Ishikawa (cell line): ENCODE data around the gene CDH13.

Source experiments
- CEBPB ChIP-seq: IDR thresholded peaks from 2 replicates; pipeline ENCODE4 v1.6.1; 2012
- CREB1 ChIP-seq: IDR thresholded peaks from 2 replicates; pipeline ENCODE4 v1.6.1; 2012; ENCODE audit warnings: low read depth
- EGR1 ChIP-seq: IDR thresholded peaks from 2 replicates; pipeline ENCODE4 v1.6.1; 2012
- EP300 ChIP-seq: IDR thresholded peaks from 2 replicates; pipeline ENCODE4 v1.6.1; 2012; ENCODE audit warnings: borderline replicate concordance
- FOXM1 ChIP-seq: IDR thresholded peaks from 2 replicates; pipeline ENCODE4 v1.6.1; 2012; ENCODE audit warnings: low read depth, borderline replicate concordance
- NFIC ChIP-seq: IDR thresholded peaks from 2 replicates; pipeline ENCODE4 v1.6.1; 2012
- RAD21 ChIP-seq: IDR thresholded peaks from 2 replicates; pipeline ENCODE4 v1.6.1; 2012; ENCODE audit warnings: low read depth
- TAF1 ChIP-seq: IDR thresholded peaks from 2 replicates; pipeline ENCODE4 v1.6.1; 2012; ENCODE audit warnings: low read depth, mild to moderate bottlenecking
- TCF12 ChIP-seq: IDR thresholded peaks from 2 replicates; pipeline ENCODE4 v1.6.1; 2012; ENCODE audit warnings: low read depth
- TEAD4 ChIP-seq: IDR thresholded peaks from 2 replicates; pipeline ENCODE4 v1.6.1; 2012
- YY1 ChIP-seq: IDR thresholded peaks from 2 replicates; pipeline ENCODE4 v1.6.1; 2012; ENCODE audit warnings: low read depth
- ZBTB7A ChIP-seq: IDR thresholded peaks from 2 replicates; pipeline ENCODE4 v1.6.1; 2012; ENCODE audit warnings: low read depth
- TF ChIP-seq, protein P1 (sequence below): IDR thresholded peaks from 2 replicates; pipeline ENCODE4 v1.6.1; 2012; ENCODE audit warnings: low read depth, mild to moderate bottlenecking
- TF ChIP-seq, protein P2 (sequence below): IDR thresholded peaks from 2 replicates; pipeline ENCODE4 v1.6.1; 2012
- TF ChIP-seq, protein P3 (sequence below): IDR thresholded peaks from 2 replicates; pipeline ENCODE4 v1.6.1; 2012

Gene CDH13

DNA sequence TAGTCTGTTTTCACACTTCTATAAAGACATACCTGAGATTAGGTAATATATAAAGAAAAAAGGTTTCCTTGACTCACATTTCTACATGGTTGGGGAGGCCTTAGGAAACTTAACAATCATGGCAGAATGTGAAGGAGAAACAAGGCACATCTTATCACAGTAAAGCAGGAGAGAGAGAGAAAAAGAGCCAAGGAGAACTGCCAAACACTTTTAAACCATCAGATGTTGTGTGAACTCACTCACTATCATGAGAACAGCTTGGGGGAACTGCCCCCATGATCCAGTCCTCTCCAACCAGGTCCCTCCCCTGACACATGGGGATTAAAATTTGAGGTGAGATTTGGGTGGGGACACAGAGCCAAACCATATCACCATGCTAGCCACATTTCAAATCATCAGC is 547.9 kb downstream of the CDH13 start:
- TF ChIP-seq RAD21 (no peak), TAF1 (no peak), TCF12 (no peak)
- TF ChIP-seq, protein P1, sequence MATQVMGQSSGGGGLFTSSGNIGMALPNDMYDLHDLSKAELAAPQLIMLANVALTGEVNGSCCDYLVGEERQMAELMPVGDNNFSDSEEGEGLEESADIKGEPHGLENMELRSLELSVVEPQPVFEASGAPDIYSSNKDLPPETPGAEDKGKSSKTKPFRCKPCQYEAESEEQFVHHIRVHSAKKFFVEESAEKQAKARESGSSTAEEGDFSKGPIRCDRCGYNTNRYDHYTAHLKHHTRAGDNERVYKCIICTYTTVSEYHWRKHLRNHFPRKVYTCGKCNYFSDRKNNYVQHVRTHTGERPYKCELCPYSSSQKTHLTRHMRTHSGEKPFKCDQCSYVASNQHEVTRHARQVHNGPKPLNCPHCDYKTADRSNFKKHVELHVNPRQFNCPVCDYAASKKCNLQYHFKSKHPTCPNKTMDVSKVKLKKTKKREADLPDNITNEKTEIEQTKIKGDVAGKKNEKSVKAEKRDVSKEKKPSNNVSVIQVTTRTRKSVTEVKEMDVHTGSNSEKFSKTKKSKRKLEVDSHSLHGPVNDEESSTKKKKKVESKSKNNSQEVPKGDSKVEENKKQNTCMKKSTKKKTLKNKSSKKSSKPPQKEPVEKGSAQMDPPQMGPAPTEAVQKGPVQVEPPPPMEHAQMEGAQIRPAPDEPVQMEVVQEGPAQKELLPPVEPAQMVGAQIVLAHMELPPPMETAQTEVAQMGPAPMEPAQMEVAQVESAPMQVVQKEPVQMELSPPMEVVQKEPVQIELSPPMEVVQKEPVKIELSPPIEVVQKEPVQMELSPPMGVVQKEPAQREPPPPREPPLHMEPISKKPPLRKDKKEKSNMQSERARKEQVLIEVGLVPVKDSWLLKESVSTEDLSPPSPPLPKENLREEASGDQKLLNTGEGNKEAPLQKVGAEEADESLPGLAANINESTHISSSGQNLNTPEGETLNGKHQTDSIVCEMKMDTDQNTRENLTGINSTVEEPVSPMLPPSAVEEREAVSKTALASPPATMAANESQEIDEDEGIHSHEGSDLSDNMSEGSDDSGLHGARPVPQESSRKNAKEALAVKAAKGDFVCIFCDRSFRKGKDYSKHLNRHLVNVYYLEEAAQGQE, result no peak

DNA sequence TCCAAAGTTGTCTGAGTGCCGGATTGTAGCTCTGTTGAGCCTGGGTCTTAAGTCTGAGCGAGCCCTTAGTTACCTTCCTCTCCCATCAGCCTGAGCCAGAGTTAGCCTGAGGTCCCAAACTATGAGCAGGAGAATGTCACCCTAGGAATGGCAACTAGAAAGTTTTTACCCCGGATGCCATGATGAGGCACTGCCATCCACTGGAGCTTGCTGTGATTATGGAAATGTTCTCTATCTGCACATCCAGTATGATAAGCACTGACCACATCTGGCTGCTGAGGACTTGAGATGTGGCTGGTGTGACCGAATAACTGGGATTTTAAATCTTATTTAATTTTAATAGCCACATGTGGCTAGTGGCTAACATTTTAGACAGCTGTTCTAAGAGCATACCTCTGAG is 550.0 kb downstream of the CDH13 start:
- TF ChIP-seq CREB1, result no peak
- TF ChIP-seq TAF1, result no peak
- TF ChIP-seq CEBPB, result no peak
- no peak for TF ChIP-seq TCF12
- TF ChIP-seq, protein P2, sequence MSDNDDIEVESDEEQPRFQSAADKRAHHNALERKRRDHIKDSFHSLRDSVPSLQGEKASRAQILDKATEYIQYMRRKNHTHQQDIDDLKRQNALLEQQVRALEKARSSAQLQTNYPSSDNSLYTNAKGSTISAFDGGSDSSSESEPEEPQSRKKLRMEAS, result no peak
- no peak for TF ChIP-seq TEAD4
- no peak for TF ChIP-seq YY1
- TF ChIP-seq EGR1, result no peak
- no peak for TF ChIP-seq EP300
- TF ChIP-seq NFIC, result no peak
- no peak for TF ChIP-seq FOXM1
- TF ChIP-seq ZBTB7A, result no peak

DNA sequence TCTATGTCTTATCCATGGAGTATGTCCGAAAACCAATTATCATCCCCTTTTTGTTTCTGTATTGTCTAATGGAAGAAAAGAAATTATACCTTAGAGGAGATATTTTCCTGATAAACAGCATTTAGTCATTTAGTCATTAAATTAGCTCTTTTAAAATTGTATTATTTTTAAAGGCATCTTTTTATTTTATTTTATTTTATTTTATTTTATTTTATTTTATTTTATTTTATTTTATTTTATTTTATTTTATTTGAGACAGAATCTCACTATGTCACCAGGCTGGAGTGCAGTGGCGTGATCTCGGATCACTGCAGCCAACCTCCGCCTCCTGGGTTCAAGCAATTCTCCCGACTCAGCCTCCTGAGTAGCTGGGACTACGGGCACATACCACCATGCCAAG is 559.1 kb downstream of the CDH13 start:
- TF ChIP-seq ZBTB7A (no peak), TCF12 (no peak), TEAD4 (no peak), CREB1 (no peak)

DNA sequence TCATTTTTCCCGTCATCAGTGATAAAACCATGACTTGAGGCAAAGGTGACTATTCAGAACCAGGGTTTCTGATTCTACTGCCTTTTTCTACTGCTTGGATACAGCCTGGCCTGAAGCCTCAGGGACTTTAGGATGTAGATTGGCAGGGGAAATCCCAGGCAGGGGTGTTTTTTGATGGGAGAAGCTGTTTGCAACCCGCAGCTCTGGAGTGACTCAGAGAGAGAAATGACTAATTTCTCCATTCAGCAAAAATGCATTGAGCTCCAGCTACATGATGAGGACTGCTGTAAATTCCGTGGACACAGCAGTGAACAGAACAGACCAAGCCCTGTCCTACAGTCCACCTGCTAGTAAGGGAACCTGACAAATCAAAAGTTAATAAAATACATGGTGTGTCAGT is 560.6 kb downstream of the CDH13 start:
- no peak for TF ChIP-seq ZBTB7A
- TF ChIP-seq EGR1, result no peak
- TF ChIP-seq CREB1, result no peak
- TF ChIP-seq, protein P2, result no peak
- TF ChIP-seq FOXM1, result no peak
- no peak for TF ChIP-seq RAD21
- no peak for TF ChIP-seq NFIC
- no peak for TF ChIP-seq TCF12
- no peak for TF ChIP-seq TAF1
- TF ChIP-seq TEAD4, result no peak
- no peak for TF ChIP-seq EP300

DNA sequence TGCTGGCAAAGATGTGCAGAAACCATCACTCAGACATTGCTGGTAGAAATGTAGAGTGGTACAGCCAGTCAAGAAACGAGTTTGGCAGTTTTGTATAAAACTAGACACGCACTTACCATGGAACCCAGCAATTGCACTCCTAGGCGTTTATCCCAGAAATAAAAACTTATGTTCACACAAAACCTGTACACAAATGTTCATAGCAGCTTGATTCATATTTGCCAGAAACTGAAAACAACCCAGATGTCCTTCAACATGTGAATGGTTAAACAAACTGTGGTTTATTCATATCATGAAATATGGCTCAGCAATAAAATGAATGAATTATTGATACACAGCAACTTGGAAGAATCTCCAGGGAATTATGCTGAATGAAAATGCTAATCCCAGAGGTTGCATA is 570.0 kb downstream of the CDH13 start:
- no peak for TF ChIP-seq YY1
- no peak for TF ChIP-seq EGR1
- no peak for TF ChIP-seq TEAD4
- TF ChIP-seq, protein P3, sequence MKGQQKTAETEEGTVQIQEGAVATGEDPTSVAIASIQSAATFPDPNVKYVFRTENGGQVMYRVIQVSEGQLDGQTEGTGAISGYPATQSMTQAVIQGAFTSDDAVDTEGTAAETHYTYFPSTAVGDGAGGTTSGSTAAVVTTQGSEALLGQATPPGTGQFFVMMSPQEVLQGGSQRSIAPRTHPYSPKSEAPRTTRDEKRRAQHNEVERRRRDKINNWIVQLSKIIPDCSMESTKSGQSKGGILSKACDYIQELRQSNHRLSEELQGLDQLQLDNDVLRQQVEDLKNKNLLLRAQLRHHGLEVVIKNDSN, result no peak
- TF ChIP-seq TAF1, result no peak
- no peak for TF ChIP-seq FOXM1
- no peak for TF ChIP-seq RAD21
- TF ChIP-seq, protein P2, result no peak
- TF ChIP-seq EP300, result no peak

DNA sequence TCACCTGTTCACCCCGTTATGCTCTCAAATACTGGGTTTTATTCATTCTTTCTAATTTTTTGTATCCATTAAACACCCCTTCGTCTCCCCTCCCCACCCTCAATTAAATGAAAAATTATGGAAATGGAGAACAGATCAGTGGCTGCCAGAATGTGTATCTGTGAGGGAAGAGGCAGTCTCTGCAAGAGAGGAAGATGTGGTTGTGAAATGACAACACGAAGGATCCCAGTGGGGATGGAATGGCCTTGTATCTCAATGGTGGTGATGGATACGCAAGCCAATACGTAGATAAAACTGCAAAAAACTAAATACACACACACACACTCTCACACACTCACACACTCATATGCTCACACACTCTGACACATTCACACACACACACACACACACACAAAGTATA is 570.7 kb downstream of the CDH13 start:
- TF ChIP-seq, protein P1, result no peak
- TF ChIP-seq, protein P2, result no peak
- TF ChIP-seq ZBTB7A, result no peak
- no peak for TF ChIP-seq NFIC
- no peak for TF ChIP-seq TAF1
- TF ChIP-seq FOXM1, result no peak
- TF ChIP-seq CEBPB, result no peak
- TF ChIP-seq EP300, result no peak
- TF ChIP-seq TCF12, result no peak
- no peak for TF ChIP-seq YY1
- no peak for TF ChIP-seq CREB1
- no peak for TF ChIP-seq RAD21
- TF ChIP-seq TEAD4, result no peak

DNA sequence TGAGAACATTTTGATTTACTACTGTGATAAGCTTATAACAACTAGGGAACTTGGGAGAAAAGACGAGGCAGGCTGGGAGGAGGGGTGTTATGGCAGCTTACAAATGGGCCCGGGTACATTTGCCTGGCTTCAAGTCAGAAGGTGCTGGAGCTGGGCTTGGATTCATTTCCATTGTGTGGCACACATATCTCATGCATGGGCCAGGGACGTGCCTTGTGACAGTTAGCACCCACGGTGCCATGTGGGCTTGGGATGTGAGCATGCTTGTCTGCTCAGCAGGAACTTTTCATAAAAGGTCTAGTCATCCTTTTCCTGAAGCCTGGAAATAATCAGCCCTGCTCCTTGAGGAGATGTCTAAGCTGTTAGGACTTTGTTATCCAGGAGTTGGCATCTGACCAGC is 572.2 kb downstream of the CDH13 start:
- TF ChIP-seq, protein P2, result no peak
- TF ChIP-seq YY1 (no peak), EP300 (no peak), FOXM1 (no peak), RAD21 (no peak), CEBPB (no peak), NFIC (no peak), ZBTB7A (no peak), CREB1 (no peak), TCF12 (no peak)
- TF ChIP-seq, protein P1, result no peak
